ENCODE measurements around the gene CEP128. TPM values are rescaled to one million over a fixed set of nuclear protein-coding genes. Genes with fewer than 3 reads are reported as not detected.

The CEP128 gene
- total RNA-seq, 1 donor from 2014 or later, result 4.0 TPM

DNA sequence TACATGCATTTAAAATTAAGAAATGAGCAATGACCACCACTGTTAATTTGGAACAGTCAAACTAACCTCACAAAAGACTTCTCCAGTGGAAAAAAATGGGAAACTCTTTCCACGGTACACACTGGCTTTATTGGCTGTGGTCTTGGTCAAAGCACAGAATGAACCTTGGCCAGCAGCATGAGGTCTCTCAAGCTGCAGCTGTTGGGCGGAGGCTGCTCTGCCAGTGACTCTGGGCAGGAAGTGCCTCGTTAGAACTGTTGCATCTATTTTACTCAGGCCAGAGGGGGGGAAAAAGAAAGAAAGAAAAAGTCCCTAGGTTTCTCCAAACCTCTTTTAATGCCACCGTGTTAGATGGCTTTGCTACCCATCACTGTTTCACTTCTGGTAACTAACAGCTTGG lies 450.4 kb downstream of the CEP128 start:
- peak in 1 of 2 donors; percentile 5 for DNase-seq (ENCODE audit: low read depth in 2 of 2)

DNA sequence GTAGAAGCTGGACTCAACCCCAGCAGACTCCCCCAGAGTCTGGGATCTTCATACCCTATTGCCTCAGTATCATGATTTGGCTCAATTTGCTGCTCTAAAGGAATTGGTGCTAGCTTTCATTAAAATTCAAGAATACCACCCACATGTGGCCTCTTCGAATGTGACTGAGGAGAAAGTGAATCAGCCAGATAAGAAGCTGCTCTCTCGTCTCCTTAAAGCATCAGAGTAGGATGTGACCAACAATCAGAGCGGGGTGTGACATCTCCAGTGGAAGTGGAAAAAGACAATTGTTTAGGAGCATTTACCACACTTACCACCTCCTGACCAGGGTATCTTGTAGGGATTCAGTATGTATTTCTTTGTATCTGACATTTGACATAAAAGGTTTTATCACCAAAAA lies 452.0 kb downstream of the CEP128 start:
- no peak for DNase-seq (ENCODE audit: low read depth in 2 of 2)

DNA sequence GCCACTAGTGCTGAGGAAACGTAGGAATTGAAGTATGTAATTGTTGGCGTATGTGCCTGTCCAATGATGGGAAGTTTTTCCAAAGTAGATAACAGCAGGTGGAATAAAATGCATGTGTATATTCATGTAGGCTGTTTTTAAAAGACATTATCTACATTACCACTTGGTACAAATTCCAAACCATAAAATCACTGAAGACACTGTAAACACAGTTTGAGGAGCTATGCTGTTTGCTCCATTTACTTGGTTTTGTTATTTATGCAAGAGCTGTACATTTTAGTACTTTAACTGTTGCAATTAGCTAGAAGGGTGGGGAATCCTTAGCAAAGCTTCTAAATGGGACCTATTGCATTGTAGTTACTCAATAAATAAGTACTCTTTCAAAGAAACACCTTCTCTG lies 455.8 kb downstream of the CEP128 start:
- DNase-seq (ENCODE audit: low read depth in 2 of 2), result no peak

DNA sequence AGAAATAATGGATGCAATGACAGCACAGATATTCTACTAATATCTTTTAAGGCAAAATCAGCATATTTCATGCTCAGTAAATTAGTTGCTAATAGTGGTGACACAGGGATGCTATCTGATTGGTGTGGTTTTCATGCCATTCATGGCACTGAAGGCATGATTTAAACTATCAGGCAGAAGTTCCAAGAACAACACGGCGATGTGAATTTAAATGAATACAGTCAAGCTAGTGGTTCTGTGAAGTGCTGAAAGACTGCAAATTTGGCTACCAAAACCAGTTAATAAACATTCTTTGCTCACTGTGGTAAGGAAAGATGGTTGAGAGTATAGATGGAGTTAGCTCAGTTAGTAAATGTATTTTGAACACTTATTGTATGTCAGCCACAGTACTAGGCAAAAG lies 458.2 kb downstream of the CEP128 start:
- DNase-seq (ENCODE audit: low read depth in 2 of 2), result no peak

DNA sequence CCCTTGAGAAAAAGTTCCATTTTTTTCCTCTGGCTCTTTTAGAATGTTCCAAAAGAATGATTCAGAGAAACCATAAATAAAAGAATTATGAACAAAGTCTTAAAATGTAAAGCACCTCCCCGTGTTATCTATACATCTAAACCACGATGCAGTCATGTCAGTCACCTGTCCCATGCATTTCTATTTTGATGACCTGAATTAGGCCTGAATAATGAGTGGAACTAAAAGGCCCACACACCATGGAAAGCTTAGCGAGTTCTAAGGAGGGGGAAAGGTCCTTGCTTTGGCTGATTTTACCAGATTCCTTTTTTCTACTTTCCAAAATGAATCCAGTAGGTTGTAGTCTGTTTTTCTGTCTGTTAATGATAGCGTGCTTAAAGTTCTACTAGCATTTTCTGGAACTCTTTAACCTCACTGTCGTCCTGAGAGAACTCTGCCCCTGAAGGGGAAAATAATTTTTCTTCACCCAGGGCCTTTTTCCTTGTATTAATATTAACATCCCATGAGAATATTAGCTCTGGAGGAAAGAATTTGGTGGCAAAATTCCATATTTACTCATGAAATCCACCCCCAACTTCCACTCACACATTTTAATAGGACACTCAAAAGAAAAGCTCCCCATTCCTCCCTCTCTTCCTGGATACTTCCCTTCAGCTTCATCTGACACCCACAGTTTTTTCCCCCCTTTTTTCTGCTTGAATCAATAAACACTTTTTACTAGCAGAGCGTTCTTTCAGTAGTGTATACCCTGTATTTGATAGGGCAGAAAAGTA lies 464.0 kb downstream of the CEP128 start:
- no peak for DNase-seq (ENCODE audit: low read depth in 2 of 2)

DNA sequence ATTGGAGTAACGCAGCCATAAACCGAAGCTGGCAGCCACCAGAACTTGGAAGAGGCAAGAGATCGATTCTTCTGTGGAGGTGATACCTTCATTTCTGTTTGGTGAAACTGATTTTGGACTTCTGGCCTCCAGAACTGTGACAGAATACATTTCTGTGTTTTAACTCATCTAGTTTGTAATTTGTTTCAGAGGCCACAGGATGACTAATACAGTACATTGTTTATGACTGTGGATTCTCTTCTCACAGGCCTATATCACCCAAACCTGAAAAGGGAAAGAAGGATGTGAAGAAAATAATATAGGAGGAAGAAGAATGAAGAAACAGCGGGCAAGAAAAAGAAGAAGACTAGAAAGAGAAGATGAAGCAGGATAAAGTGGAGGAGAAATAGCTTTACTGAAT lies 466.5 kb downstream of the CEP128 start:
- DNase-seq (ENCODE audit: low read depth in 2 of 2), result no peak

DNA sequence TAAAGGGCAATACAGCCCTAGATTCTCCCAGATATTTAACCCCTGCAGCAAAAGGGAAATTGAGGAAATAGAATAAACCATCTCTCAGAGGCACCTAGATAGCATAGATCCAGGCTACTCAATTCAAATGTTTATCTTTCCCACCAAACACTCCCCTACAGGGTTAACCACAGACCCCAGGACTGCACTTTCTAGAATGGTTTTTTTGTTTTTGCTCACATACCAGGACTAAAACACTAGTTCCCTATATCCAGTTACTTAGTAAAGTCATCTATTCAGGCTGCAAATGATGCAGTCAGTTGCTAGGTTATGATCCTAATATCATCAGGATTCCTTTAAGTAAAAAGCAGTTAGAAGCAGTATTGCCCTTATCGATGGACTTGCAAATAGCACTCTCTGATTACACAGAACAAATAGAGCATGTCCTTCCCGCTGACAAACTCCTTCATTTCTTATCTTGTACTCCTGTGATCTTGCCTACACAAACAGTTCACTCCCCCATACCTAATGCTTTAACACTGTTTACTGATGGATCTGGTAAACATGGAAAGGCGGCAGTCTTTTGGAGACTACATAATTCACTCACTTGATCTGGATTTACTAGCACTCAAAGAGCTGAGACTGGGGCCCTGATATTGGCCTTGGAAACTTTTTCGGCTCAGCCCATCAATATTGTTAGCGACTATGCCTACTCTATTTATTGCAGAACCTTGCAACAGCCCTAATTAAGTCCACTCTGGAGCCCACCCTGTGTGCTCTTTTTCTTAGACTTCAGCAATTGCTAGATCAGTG lies 473.0 kb downstream of the CEP128 start:
- DNase-seq (ENCODE audit: low read depth in 2 of 2), result no peak

DNA sequence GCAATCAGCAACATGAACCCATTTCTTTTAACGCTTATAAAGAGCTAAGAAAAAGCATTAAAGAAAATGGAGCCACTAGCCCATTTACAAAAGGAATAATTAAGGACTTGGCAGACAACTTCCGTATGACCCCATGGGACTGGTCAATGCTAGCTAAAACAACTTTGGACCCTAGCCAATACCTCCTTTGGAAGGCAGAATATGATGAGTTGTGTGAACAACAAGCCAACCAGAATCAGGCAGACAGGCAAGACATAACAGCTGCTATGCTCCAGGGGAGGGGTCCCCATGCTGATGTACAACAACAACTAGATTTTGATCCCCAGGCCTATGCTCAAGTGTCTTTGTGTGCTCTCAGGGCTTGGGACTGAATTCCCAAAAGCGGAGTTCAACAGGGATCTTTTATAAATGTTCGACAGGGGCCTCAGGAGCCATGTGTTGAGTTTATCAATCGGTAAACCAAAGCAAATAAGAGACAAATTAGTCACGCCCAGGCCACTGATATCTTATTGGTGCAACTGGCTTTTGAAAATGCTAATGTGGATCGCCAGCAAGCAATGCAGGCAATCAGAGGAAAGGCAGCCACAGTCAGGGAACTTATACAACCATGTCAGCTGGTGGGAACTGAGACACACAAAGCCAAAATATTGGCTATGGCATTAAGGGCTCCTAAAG lies 475.9 kb downstream of the CEP128 start:
- no peak for DNase-seq (ENCODE audit: low read depth in 2 of 2)

DNA sequence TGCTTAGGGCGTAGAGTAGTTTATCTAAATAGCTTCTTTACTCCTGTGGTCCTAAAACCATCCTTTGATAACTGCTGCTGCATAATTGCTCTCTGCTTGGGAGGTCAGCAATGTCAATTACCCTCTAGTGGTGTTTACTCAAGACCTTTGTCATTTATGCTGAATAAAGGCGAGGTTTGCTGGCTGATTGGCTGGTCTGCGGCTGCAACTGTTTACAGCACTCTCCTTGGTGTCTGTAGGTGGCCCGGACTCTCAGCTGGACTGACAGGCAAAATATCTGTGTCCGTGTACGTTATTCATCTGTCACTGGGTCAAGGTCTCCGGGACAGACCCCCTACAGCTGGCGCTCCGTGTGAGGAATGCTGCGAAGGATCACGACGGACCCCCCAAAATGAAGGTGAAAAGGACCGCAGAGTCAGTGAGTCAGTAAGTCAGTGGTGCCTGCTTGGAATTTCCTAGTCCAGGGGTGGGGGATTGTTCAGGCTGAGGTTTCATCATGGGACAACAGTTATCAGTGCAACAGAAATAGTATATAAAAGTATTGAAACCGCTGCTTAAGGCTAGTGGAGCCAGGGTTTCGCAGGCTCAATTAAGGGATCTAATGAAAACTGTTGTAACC lies 476.9 kb downstream of the CEP128 start:
- no peak for DNase-seq (ENCODE audit: low read depth in 2 of 2)

DNA sequence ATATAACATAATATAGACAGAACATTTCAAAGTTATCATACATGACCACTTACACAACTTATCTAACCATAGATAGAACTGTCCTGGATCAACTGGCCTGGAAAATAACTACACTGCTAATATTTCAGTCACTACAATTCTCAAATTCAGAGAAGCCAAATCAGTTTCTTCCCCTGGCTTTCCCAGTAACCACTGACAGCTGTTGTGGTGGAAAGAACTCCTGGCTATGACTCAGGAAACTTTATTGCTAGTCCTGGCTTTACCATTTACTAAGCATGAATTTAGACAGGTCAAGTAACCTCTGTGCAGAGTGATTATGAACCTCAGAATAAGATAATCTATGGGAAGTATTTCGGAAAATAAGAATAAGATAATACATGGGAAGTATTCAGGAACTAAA lies 485.3 kb downstream of the CEP128 start:
- no peak for DNase-seq (ENCODE audit: low read depth in 2 of 2)

DNA sequence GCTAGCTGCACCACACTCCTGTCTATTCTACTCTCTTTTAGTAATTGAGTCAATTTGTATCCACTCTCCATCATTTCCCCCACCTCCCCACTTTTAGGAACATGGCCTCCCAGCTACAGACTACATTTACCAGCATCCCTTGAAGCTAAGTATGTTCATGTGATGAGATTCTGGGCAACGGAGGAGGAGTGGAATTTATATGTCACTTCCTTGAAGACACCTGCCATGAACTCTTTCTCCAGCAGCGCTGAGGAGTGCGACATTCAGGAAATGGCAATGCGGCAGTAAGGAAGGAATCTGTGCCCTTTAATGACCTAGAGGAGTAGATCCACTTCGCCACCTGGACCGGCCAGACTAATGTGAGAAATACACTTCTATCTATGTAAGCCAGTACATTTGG lies 486.5 kb downstream of the CEP128 start:
- DNase-seq (ENCODE audit: low read depth in 2 of 2), result peak in 1 of 2 donors; percentile 17

DNA sequence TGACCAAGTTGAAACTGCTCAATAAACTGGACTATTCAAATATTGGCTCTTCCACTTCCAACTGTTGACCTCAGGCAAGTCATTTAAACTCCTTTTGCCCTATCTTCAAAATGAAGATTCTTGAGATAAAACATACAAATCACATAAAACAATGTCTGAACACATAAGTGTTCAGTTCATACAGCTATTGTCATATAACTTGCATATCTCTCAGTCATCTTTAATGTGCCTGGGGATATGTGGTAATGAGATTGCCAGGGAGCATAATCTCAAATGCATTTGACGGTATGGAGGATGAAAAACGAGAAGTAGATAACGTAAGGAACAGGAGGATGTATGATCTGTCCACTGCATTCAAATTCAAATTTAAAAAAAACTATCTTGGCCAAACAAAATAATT lies 493.3 kb downstream of the CEP128 start:
- DNase-seq (ENCODE audit: low read depth in 2 of 2), result no peak

DNA sequence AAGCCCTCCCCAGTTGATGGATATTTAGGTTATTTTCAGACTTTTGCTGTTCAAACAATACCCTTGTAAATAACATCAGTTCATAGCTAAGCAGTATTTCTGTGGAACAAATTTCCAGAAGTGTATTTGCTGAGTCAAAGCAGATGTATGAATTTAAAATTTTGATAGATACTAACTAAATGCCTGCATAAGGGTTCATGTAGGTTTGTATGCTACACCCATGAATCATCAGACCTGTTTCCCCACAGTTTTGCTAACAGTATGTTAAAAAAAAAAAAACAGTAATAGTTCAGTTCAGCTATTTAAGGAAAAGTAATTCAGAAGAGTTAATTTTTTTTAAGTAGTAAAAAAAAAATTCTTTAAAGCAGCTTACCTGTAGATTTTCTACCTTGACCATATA lies 494.1 kb downstream of the CEP128 start:
- DNase-seq (ENCODE audit: low read depth in 2 of 2), result no peak

Other genes starting within 250 kb of the CEP128 start
- gene TSHR, start 13.9 kb upstream of the CEP128 start, total RNA-seq, result not detected in 2 replicates

All from dermis microvascular lymphatic vessel endothelial cell (primary cell).